IPS-15b (cell line): Measurements from ENCODE around the gene LY6G5C.

Experiments
- H3K27me3 ChIP-seq: one replicate; pipeline ENCODE4 v1.6.1; 2013; ENCODE audit warnings: low read length; ENCODE audit not compliant: control insufficient read depth, insufficient read depth
- H3K36me3 ChIP-seq: one replicate; pipeline ENCODE4 v1.6.1; 2013; ENCODE audit warnings: low read length; ENCODE audit not compliant: control insufficient read depth, insufficient read depth
- H3K4me1 ChIP-seq: one replicate; pipeline ENCODE4 v1.6.1; 2013; ENCODE audit warnings: mild to moderate bottlenecking, low read length; ENCODE audit not compliant: control insufficient read depth, insufficient read depth
- H3K4me3 ChIP-seq: one replicate; pipeline ENCODE4 v1.5.1; 2013; ENCODE audit warnings: low read depth, low read length
- H3K9ac ChIP-seq: one replicate; pipeline ENCODE4 v1.6.1; 2013; ENCODE audit warnings: low read depth, mild to moderate bottlenecking, low read length
- H3K9me3 ChIP-seq: one replicate; pipeline ENCODE4 v1.6.1; 2013; ENCODE audit warnings: mild to moderate bottlenecking, low read length; ENCODE audit not compliant: control insufficient read depth, insufficient read depth

Gene LY6G5C

DNA sequence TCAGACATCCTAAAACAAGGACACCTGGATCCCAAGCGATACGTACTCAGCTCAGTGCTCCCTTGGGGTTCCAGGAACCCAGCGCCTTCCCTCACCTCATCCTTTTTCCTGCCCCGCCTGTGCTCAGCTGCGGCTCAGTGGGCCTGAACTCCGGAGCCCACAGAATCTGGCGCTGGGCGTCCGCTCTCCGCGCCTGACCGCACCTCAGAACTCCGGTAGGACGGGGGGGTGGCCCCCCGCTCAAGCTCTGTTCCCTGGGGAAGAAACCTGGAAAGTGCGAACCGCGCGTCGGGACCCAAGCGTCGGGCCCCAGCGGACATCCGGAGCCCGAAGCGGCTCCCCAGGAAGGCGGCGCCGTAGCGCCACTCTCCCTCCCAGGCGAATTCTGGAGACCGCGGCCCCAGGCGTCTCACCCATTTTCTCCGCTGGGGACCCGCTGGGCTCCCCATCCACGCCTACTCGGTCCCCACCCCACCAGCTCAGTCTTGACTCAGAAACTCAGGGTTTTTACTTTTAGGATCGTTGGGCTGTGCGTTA is 336 bp upstream of the LY6G5C start:
- no peak overlapping the region for H3K9ac ChIP-seq
- H3K36me3 ChIP-seq = no peaks in the 10 kb centered on the region
- peak overlapping the region; percentile 64 for H3K4me3 ChIP-seq
- H3K4me1 ChIP-seq = peaks cover 2% of the 10 kb centered on the region
- no peaks in the 10 kb centered on the region for H3K9me3 ChIP-seq
- H3K27me3 ChIP-seq = peaks cover 10% of the 10 kb centered on the region

DNA sequence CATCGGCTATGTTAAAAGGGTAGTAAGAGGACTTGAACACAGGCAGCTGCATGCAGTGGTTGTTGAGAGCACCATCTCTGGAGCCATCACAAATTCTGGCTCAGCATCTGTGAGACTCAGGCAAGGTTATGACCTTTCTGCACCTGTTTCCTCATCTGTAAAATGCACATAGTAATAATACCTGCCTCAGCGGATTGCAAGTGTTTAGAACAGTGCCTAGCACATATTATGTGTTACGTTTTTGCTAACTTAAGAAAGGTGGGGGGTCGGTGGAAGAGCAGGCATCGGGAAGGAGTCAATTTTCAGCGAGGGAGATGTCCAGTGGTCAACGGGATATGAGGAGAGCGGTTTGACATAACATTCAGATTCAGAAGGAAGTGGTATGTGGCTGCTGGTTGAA is 2.9 kb downstream of the LY6G5C start:
- H3K9me3 ChIP-seq = no peaks in the 10 kb centered on the region
- no peak overlapping the region for H3K9ac ChIP-seq
- H3K27me3 ChIP-seq = peaks cover 10% of the 10 kb centered on the region
- H3K36me3 ChIP-seq = no peaks in the 10 kb centered on the region
- no peak overlapping the region for H3K4me3 ChIP-seq
- H3K4me1 ChIP-seq = peaks cover 2% of the 10 kb centered on the region

DNA sequence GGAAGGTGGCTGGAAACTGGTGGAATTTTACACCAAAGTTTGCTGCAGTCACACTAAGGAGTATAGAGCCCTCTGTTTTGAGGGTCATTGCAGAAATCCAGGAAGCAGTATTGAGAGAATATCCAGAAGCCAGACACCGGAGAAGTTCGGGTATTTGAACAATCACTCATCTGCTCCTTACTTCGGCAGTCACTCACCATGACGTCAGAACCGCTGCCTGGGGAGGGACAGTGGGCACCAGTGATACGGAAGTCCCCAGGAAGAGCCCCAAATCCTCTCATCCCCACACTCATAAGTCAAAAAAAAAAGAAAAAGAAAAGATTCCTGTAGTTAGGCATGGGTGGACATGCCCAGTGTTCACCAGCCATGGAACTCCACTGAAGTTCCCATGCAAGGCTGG is 4.0 kb downstream of the LY6G5C start:
- peaks cover 7% of the 10 kb centered on the region for H3K36me3 ChIP-seq
- H3K9ac ChIP-seq = no peak overlapping the region
- H3K27me3 ChIP-seq = peaks cover 6% of the 10 kb centered on the region
- peaks cover 2% of the 10 kb centered on the region for H3K4me1 ChIP-seq
- H3K9me3 ChIP-seq = no peaks in the 10 kb centered on the region
- no peak overlapping the region for H3K4me3 ChIP-seq

DNA sequence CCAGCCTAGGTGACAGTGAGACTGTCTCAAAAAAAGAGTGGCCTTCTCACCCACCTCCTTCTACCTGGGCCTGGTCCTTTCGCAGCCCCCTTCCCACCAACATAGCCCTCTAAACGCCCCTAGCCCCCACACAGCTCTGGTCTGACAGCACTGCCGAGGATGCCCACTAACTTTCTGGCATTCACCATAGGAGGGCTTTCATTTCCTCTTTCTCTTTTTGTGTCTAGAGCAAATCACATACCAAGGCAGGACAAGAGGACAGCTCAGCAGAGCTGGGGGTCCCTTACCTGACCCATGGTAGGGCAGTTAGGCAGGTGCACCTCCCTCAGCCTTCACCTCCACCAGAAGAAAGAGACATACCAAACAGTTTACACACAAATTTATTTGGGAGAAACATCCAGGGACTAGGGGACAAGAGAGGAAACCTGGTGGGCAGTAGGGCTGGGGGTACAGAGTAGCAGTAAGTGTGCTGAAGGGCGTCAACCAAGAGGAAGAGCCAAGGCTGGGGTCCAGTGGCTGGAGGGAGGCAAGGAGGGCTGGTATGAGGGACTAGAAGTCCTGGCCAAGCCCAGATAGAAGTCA is 4.5 kb downstream of the LY6G5C start:
- peaks cover 3% of the 10 kb centered on the region for H3K27me3 ChIP-seq
- no peak overlapping the region for H3K9ac ChIP-seq
- H3K4me1 ChIP-seq = peaks cover 2% of the 10 kb centered on the region

DNA sequence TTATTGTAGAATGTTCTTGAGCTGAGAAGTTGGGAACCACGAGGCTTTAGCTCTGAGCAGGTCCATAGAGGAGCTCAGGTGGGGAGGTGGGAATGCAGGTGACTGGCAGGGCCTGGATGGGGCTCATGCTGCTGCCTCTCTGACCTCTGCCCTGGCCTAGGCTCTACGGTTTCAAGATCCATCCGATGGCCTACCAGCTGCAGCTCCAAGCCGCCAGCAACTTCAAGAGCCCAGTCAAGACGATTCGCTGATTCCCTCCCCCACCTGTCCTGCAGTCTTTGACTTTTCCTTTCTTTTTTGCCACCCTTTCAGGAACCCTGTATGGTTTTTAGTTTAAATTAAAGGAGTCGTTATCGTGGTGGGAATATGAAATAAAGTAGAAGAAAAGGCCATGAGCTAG is 11.2 kb downstream of the LY6G5C start, which contains the start of gene LY6G5B:
Gene LY6G5B, plus strand, starts transcription at position 301 of the 400 bp plus-strand sequence. CDS start 975 bp downstream, outside the sequence.
- Histone ChIP-seq H3K9me3 (no peaks in the 10 kb centered on the region), H3K4me1 (no peaks in the 10 kb centered on the region), H3K4me3 (no peak within 1 kb of the TSS), H3K9ac (no peak within 1 kb of the TSS), H3K36me3 (peaks cover 48% of the 10 kb centered on the region), H3K27me3 (no peaks in the 10 kb centered on the region)

More for the DNA sequence above, 4.5 kb downstream of the LY6G5C start:
- no peak overlapping the region for H3K4me3 ChIP-seq
- H3K9me3 ChIP-seq = no peaks in the 10 kb centered on the region
- peaks cover 12% of the 10 kb centered on the region for H3K36me3 ChIP-seq

DNA sequence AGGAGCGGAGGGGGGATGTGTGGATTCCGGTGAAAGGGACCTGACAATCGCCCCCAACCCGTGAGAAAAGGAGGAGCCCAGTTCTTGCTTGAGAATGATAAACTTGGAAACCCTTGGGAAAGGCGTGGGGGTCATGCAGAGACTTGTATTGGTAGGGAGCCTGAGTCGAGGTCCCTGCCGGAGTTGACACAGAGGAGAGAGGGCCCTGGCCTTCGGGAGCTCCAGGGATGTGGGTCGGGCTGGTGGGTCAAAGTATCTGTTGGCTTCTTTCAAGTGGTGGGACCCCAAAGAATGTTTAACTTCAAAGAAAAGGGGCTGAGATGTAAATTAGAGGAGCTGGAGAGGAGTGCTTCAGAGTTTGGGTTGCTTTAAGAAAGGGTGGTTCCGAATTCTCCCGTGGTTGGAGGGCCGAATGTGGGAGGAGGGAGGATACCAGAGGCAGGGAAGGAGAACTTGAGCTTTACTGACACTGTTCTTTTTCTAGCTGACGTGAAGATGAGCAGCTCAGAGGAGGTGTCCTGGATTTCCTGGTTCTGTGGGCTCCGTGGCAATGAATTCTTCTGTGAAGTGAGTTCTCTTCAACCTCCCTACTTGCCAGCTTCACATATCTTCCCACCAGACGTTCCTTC is 14.4 kb downstream of the LY6G5C start:
- Histone ChIP-seq H3K9me3 (no peaks in the 10 kb centered on the region), H3K4me1 (peaks cover 3% of the 10 kb centered on the region), H3K4me3 (peak overlapping the region; percentile 97), H3K36me3 (peaks cover 51% of the 10 kb centered on the region), H3K27me3 (no peaks in the 10 kb centered on the region), H3K9ac (peak overlapping the region; percentile 70)

DNA sequence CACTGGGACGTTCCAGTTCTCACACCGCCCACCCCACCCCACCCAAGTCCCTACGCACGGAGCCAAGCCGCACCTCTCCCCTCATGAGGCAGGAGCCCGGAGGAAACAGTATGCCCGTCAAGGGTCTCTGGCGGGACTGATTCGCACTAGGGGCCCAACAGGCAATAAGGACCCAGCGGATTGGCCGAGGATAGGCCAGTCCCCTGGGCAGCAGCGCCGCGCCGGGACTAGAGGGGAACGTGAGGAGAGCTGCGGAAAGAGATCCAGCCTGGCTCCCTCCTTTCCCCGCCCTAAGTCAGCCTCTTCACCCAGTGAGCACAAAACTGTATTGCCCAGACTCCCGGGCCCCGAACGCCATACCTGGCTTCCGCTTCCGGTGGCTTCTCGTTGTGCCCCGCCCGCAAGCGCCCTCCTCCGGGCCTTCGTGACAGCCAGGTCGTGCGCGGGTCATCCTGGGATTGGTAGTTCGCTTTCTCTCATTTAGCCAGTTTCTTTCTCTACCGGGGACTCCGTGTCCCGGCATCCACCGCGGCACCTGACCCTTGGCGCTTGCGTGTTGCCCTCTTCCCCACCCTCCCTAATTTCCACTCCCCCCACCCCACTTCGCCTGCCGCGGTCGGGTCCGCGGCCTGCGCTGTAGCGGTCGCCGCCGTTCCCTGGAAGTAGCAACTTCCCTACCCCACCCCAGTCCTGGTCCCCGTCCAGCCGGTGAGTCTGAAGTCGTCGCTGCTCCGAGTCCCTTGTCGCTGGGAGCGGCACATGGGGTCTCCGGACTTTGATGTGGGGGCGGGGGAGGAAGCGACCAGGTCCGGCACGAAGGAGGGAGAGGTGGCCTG is 15.1 kb downstream of the LY6G5C start, which contains the start of gene CSNK2B:
Gene CSNK2B, plus strand, starts transcription at position 580 of the 836 bp plus-strand sequence. CDS start 752 bp downstream, outside the sequence.
- peak within 1 kb of the TSS; percentile 97 for H3K4me3 ChIP-seq
- peak within 1 kb of the TSS; percentile 97 for H3K9ac ChIP-seq
- no peaks in the 10 kb centered on the region for H3K27me3 ChIP-seq
- H3K4me1 ChIP-seq = peaks cover 3% of the 10 kb centered on the region
- peaks cover 45% of the 10 kb centered on the region for H3K36me3 ChIP-seq
- H3K9me3 ChIP-seq = no peaks in the 10 kb centered on the region

DNA sequence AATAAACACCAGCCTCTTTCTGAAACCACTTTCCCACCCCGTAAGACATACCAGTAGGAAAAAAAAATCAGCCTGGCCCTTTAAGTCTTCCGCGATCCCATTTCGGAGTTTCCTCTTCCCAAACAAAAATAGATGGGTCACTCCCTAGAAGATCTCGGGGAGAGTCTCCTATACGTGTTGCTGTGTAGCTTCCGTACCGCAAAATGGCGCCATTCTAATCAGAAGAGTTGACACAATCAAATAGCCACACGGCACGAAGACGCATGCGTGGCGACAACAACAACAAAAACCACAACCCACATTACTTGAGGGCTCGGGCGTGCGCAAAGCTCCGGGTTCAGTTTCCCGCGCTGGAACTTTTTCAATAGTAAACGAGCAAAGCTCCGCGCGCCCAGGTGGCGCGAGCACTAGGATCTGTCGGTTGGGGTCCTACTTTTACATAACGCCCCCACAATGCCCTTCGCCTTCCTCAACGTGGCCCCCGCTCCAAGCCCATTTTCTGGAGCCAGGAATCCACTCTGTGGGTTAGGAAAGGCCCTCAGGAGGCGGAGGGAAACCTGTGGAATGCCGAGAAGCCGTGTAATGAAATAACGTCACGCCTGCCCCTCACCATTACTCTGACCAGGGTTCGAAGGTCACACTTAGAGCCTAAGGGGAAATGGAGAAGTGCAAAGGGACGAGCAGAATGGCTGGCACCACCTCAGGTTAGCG is 15.9 kb downstream of the LY6G5C start, which contains the start of gene GPANK1:
Gene GPANK1, minus strand, starts transcription at position 208 of the 711 bp plus-strand sequence. CDS start 519 bp downstream, outside the sequence.
- no peaks in the 10 kb centered on the region for H3K9me3 ChIP-seq
- peak within 1 kb of the TSS; percentile 97 for H3K9ac ChIP-seq
- peak within 1 kb of the TSS; percentile 97 for H3K4me3 ChIP-seq
- H3K27me3 ChIP-seq = no peaks in the 10 kb centered on the region
- H3K4me1 ChIP-seq = peaks cover 3% of the 10 kb centered on the region
- peaks cover 39% of the 10 kb centered on the region for H3K36me3 ChIP-seq

DNA sequence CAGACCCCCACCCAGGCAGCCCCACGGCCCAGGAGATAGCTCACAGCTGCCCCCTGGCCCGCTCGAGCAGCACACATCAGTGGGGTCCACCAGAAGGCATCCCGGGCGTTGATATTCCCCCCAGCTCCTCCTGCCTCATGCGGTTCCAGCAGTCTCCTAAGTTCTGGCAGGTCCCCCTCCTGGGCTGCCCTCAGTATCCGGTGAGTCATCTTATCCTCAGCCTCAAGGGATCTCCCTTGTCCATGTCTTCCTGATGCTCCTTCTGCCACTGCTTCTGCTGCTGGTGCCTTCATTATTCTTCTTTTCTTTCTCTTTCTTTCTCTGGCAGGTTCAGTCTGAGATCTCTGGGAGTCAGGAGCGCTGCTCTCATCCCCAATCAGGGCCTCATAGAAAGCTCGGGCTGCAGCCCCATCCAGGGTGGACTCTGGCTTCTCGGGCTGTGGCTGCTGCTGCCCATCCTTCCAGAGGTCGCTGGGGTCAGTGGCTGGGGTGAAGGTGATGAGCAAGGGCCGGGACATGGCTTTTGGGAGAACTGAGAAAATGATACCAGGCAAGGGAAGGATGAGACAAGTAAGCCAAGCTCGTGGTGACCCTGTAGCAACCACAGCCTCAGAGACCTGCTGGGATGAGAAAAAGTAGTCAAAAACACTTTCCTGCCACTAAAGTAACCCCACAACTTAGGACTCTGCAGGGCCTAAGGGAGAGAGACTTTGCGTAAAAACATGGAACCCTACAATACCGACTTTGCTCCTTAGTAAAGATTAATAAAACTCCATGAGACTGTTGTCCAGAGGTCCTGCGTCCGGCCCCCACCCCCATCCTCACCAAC is 16.7 kb downstream of the LY6G5C start:
- no peaks in the 10 kb centered on the region for H3K27me3 ChIP-seq
- peak overlapping the region; percentile 97 for H3K4me3 ChIP-seq
- H3K36me3 ChIP-seq = peaks cover 32% of the 10 kb centered on the region
- peak overlapping the region; percentile 97 for H3K9ac ChIP-seq
- H3K9me3 ChIP-seq = no peaks in the 10 kb centered on the region
- peaks cover 3% of the 10 kb centered on the region for H3K4me1 ChIP-seq

DNA sequence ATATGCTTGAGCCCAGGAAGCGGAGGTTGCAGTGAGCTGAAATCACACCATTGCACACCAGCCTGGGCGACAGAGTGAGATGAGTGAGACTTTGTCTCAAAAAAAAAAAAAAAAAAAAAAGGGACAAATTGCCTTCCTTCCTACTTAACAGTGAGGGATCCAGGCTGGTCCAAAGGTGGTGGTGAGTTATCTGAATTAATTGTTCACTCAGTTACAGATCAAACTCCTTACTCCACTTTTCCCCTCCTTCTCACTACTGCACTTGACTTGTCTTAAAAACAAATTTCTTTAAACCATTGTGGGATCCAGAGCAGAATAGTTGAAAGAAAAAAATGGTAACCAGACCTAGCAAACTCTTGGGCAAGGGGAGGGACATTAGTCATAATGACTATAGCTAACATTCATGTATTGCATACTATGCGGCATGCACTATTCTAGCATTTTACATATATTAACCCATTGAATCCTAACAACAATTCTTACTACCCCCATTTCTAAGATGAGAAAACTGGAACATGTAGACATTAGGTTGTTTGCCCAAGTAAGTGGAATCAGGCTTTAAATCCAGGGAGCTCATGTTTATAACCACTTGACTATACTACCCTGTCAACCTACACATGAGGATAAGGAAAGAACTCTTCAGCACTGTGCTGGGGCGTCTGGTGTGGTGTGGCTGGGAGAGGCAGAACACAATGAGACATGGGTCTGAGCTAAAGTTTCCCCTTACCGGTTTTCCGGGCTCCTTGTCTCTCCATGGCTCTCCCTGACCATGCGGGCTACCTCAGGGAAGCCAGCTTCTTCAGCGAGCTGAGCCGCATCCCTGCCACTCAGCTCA is 17.5 kb downstream of the LY6G5C start:
- no peaks in the 10 kb centered on the region for H3K9me3 ChIP-seq
- H3K4me3 ChIP-seq = peak overlapping the region; percentile 97
- H3K36me3 ChIP-seq = peaks cover 26% of the 10 kb centered on the region
- peaks cover 3% of the 10 kb centered on the region for H3K4me1 ChIP-seq
- no peaks in the 10 kb centered on the region for H3K27me3 ChIP-seq
- H3K9ac ChIP-seq = no peak overlapping the region
